Mammary epithelial cell (primary cell): Measurements from ENCODE around the gene CST9L.

ENCODE experiments used
- EZH2 ChIP-seq: IDR thresholded peaks from 2 replicates; pipeline ENCODE4 v1.6.1; 2012; ENCODE audit warnings: low read length, inconsistent platforms, borderline replicate concordance
- TF ChIP-seq, protein P1 (sequence below), 2 donors: IDR thresholded peaks in 1 of 2; conservative IDR thresholded peaks in 1 of 2; 2 replicates each; pipeline ENCODE4 v1.5.1; 2011 to 2012; ENCODE audit warnings: inconsistent platforms in 2 of 2, low read length in 2 of 2, mild to moderate bottlenecking in 2 of 2, control low read depth in 1 of 2, low read depth in 1 of 2; ENCODE audit not compliant: insufficient read depth in 1 of 2; ENCODE audit errors: extremely low read depth in 1 of 2

DNA sequence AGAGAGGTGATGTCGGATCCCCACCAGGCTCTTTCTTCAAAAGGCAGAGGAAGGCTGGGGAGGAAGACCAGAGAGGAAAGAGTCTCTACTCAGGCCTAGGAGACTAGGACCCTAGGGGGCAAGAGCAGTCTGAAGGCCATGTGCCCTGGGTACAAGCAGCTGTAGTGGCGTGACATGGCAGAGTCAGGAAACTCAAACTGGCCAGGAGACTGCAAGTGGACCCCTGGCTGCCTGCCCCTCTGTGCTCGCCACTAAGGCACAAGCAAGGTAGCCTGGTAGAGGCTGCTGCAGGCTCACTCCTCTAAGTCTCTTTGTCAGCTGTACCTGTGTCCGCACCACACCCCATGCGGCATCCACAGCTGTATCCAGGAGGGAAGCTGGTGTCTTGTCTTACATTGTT lies 19.9 kb downstream of the CST9L start:
- TF ChIP-seq, protein P1, sequence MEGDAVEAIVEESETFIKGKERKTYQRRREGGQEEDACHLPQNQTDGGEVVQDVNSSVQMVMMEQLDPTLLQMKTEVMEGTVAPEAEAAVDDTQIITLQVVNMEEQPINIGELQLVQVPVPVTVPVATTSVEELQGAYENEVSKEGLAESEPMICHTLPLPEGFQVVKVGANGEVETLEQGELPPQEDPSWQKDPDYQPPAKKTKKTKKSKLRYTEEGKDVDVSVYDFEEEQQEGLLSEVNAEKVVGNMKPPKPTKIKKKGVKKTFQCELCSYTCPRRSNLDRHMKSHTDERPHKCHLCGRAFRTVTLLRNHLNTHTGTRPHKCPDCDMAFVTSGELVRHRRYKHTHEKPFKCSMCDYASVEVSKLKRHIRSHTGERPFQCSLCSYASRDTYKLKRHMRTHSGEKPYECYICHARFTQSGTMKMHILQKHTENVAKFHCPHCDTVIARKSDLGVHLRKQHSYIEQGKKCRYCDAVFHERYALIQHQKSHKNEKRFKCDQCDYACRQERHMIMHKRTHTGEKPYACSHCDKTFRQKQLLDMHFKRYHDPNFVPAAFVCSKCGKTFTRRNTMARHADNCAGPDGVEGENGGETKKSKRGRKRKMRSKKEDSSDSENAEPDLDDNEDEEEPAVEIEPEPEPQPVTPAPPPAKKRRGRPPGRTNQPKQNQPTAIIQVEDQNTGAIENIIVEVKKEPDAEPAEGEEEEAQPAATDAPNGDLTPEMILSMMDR (conservative IDR thresholded peaks at IDR 0.05 in 1 of 2, IDR thresholded peaks at IDR 0.05 in 1 of 2; ENCODE audit: extremely low read depth in 1 of 2, insufficient read depth in 1 of 2, low read depth in 1 of 2, low read length in 2 of 2) = no peak
- TF ChIP-seq EZH2 = no peak
